Mesothelial cell of epicardium (in vitro differentiated cells): Measurements from ENCODE around the gene FOXR1. TPM values are rescaled to one million over a fixed set of nuclear protein-coding genes. Genes with fewer than 3 reads are reported as not detected.
"Not testable (repeated sequence)": the region's sequence is repeated elsewhere in the genome, so short reads cannot be mapped to it uniquely, and the experiment has no call there.

Experiments
- DNase-seq, 2 experiments: peaks; one replicate each; pipeline ENCODE4 v3.0.0; 2021; ENCODE audit warnings: low spot score in 2 of 2; ENCODE audit not compliant: unreplicated experiment in 2 of 2
- H3K27ac Mint-ChIP-seq: 2 replicates; pipeline ENCODE4 v1.8.0; 2021; ENCODE audit warnings: mixed read lengths
- H3K27me3 Mint-ChIP-seq: 2 replicates; pipeline ENCODE4 v1.8.0; 2021; ENCODE audit warnings: low read depth, mixed read lengths
- H3K36me3 Mint-ChIP-seq: 2 replicates; pipeline ENCODE4 v1.8.0; 2021; ENCODE audit warnings: mixed read lengths
- H3K4me1 Mint-ChIP-seq: 2 replicates; pipeline ENCODE4 v1.8.0; 2021; ENCODE audit warnings: mixed read lengths
- H3K4me3 Mint-ChIP-seq: 2 replicates; pipeline ENCODE4 v1.8.0; 2021; ENCODE audit warnings: mild to moderate bottlenecking, moderate library complexity, mixed read lengths
- H3K9me3 Mint-ChIP-seq: 2 replicates; pipeline ENCODE4 v1.8.0; 2021; ENCODE audit warnings: mixed read lengths
- total RNA-seq: library from RNA; stranded (reverse); gene quantifications from 3 replicates; pipeline ENCODE4 v1.2.1, GENCODE V29; 2021
- TF ChIP-seq, protein P1 (sequence below): fragments of 200-600 bp; sonication (generic); IDR thresholded peaks from one replicate; pipeline ENCODE4 v1.5.0; 2021; ENCODE audit warnings: antibody characterized with exemption; ENCODE audit not compliant: unreplicated experiment

Gene FOXR1
- total RNA-seq, 1 donor from 2014 or later: not detected

- peak overlapping the region; percentile 28 for H3K27ac Mint-ChIP-seq
- H3K27me3 Mint-ChIP-seq: no peaks in the 10 kb centered on the region
- no peak for DNase-seq
- H3K4me1 Mint-ChIP-seq: peaks cover 17% of the 10 kb centered on the region
- no peak overlapping the region for H3K4me3 Mint-ChIP-seq
- no peaks in the 10 kb centered on the region for H3K9me3 Mint-ChIP-seq
- no peaks in the 10 kb centered on the region for H3K36me3 Mint-ChIP-seq
- TF ChIP-seq, protein P1, sequence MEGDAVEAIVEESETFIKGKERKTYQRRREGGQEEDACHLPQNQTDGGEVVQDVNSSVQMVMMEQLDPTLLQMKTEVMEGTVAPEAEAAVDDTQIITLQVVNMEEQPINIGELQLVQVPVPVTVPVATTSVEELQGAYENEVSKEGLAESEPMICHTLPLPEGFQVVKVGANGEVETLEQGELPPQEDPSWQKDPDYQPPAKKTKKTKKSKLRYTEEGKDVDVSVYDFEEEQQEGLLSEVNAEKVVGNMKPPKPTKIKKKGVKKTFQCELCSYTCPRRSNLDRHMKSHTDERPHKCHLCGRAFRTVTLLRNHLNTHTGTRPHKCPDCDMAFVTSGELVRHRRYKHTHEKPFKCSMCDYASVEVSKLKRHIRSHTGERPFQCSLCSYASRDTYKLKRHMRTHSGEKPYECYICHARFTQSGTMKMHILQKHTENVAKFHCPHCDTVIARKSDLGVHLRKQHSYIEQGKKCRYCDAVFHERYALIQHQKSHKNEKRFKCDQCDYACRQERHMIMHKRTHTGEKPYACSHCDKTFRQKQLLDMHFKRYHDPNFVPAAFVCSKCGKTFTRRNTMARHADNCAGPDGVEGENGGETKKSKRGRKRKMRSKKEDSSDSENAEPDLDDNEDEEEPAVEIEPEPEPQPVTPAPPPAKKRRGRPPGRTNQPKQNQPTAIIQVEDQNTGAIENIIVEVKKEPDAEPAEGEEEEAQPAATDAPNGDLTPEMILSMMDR: no peak
Observed at GRCh38 chr11:118939404-118939915, 32.1 kb upstream of the FOXR1 start.

- H3K9me3 Mint-ChIP-seq: no peaks in the 10 kb centered on the region
- peak overlapping the region; percentile 79 for H3K27ac Mint-ChIP-seq
- TF ChIP-seq, protein P1: no peak
- H3K36me3 Mint-ChIP-seq: no peaks in the 10 kb centered on the region
- H3K27me3 Mint-ChIP-seq: no peaks in the 10 kb centered on the region
- no peak overlapping the region for H3K4me3 Mint-ChIP-seq
- DNase-seq: no peak
- H3K4me1 Mint-ChIP-seq: peaks cover 17% of the 10 kb centered on the region
Observed at GRCh38 chr11:118939953-118940598, 31.5 kb upstream of the FOXR1 start.

- no peak overlapping the region for H3K4me3 Mint-ChIP-seq
- H3K36me3 Mint-ChIP-seq: no peaks in the 10 kb centered on the region
- H3K27me3 Mint-ChIP-seq: peaks cover 12% of the 10 kb centered on the region
- no peak for DNase-seq
- H3K4me1 Mint-ChIP-seq: no peaks in the 10 kb centered on the region
- TF ChIP-seq, protein P1: no peak
- H3K9me3 Mint-ChIP-seq: no peaks in the 10 kb centered on the region
- no peak overlapping the region for H3K27ac Mint-ChIP-seq
Observed at GRCh38 chr11:118947091-118947490, 24.5 kb upstream of the FOXR1 start.

DNA sequence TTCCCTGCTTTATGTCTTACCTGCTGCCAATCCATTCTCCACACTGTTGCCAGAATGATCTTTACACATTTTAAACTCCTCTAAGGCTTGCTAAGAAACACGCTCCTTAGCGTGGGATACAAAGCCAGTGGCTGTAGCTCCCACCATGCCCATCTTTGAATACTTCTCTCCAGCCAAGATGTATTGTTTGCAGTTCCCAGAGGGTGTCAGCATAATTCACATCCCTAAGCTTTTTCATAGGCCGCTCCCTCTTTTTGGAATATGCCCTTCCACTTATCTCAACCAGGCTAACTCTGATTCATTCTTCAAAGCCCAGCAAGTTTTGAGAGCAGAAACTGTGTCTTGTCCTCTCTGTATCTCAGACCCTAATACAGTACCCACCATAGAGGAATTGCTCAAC, 23.6 kb upstream of the FOXR1 start:
- Mint-ChIP-seq H3K9me3 (no peaks in the 10 kb centered on the region), H3K27me3 (peaks cover 15% of the 10 kb centered on the region), H3K4me1 (no peaks in the 10 kb centered on the region), H3K27ac (no peak overlapping the region), H3K36me3 (no peaks in the 10 kb centered on the region), H3K4me3 (no peak overlapping the region)
- TF ChIP-seq, protein P1: no peak
- DNase-seq: no peak

DNA sequence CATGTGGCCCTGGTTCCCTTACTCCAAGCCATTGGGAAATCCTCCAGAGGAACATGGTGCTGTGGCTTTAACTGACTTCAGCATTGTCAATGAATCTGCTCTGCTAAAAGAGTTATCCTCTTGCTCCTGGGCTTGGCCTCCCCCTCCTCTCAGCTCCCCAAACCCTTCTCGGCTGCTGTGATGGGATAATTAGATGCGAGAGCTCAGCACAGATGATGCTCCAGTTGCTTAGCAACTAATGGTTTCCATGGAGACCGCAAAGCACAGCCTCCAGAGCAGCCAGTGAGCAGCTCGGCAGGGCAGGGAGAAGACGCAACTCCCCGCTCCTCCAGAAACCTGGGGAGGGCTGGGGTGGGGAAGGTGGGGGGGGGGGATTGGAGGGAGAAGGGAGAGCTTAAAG, 18.3 kb upstream of the FOXR1 start:
- no peak for DNase-seq
- Mint-ChIP-seq H3K4me1 (peaks cover 14% of the 10 kb centered on the region), H3K27ac (no peak overlapping the region), H3K4me3 (no peak overlapping the region), H3K27me3 (peaks cover 22% of the 10 kb centered on the region), H3K9me3 (no peaks in the 10 kb centered on the region), H3K36me3 (no peaks in the 10 kb centered on the region)
- TF ChIP-seq, protein P1: no peak

DNA sequence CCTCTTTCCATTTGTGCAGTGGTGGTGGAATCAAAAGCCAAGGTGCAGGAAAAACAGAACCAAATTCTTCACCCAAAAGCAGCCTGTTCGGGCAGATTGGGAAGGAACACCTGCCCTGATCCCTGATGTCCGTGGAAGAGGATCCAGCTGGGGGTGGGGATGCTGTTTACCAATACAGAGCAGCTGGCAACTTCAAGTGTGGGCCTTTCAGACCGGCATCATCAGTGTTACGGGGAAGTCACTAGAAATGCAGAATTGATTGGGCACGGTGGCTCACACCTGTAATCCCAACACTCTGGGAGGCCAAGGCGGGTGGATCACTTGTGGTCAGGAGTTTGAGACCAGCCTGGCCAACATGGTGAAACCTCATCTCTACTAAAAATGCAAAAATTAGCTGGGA, 17.6 kb upstream of the FOXR1 start:
- H3K9me3 Mint-ChIP-seq, DNase-seq, H3K27ac Mint-ChIP-seq, H3K4me3 Mint-ChIP-seq, H3K36me3 Mint-ChIP-seq: not testable (repeated sequence)
- H3K27me3 Mint-ChIP-seq: peaks cover 23% of the 10 kb centered on the region
- H3K4me1 Mint-ChIP-seq: peaks cover 14% of the 10 kb centered on the region
